K562 (cell line): ENCODE data around the gene SH2D3A. TPM values are rescaled to one million over a fixed set of nuclear protein-coding genes. Genes with fewer than 3 reads are reported as not detected.

ENCODE experiments used
- ATF1 ChIP-seq, 2 experiments: fragments of 450-650 bp in 1 of 2; IDR thresholded peaks; 2 replicates each; pipeline ENCODE4 v1.6.1; 2016; ENCODE audit warnings: missing compliant biosample characterization in 1 of 2, missing genetic modification characterization in 1 of 2
- CBFA2T3 ChIP-seq: fragments of 450-650 bp; IDR thresholded peaks from 2 replicates; pipeline ENCODE4 v1.6.1; 2017
- CTCFL ChIP-seq: IDR thresholded peaks from 2 replicates; pipeline ENCODE4 v1.6.1; 2011; ENCODE audit warnings: borderline replicate concordance, low read depth, mild to moderate bottlenecking, moderate library complexity, low read length; ENCODE audit not compliant: insufficient read depth, poor library complexity, severe bottlenecking
- ELK3 ChIP-seq: fragments of 450-650 bp; formaldehyde crosslinking; IDR thresholded peaks from 2 replicates; pipeline ENCODE4 v1.4.0; 2020; ENCODE audit warnings: mild to moderate bottlenecking
- KLF6 ChIP-seq: fragments of 250-450 bp; sonication (Bioruptor Pico); IDR thresholded peaks from 2 replicates; pipeline ENCODE4 v1.4.0; 2020; ENCODE audit warnings: mild to moderate bottlenecking, moderate library complexity, borderline replicate concordance
- MTA3 ChIP-seq: fragments of 450-650 bp; formaldehyde crosslinking; IDR thresholded peaks from 2 replicates; pipeline ENCODE4 v1.6.1; 2017; ENCODE audit warnings: mild to moderate bottlenecking, borderline replicate concordance
- MXI1 ChIP-seq: IDR thresholded peaks from 2 replicates; pipeline ENCODE4 v1.6.1; 2011; ENCODE audit warnings: low read depth, mild to moderate bottlenecking, improper control_type of control experiment, low read length
- PRDM10 ChIP-seq: fragments of 450-650 bp; IDR thresholded peaks from 2 replicates; pipeline ENCODE4 v1.6.1; 2018; ENCODE audit not compliant: partially characterized antibody
- RB1 ChIP-seq: fragments of 450-650 bp; IDR thresholded peaks from 2 replicates; pipeline ENCODE4 v1.6.1; 2017; ENCODE audit warnings: low read depth, mild to moderate bottlenecking
- RBBP5 ChIP-seq: fragments of 200-600 bp; sonication (generic); IDR thresholded peaks from 2 replicates; pipeline ENCODE4 v1.6.1; 2012; ENCODE audit warnings: borderline replicate concordance, mild to moderate bottlenecking, low read length, control low read depth, inconsistent platforms; ENCODE audit not compliant: insufficient read depth, poor library complexity, severe bottlenecking
- SMAD4 ChIP-seq: fragments of 250-450 bp; sonication (Bioruptor Pico); conservative IDR thresholded peaks from 2 replicates; pipeline ENCODE4 v1.8.0; 2021; ENCODE audit warnings: inconsistent platforms, mild to moderate bottlenecking, moderate library complexity
- STAG1 ChIP-seq: sonication (generic); formaldehyde crosslinking; IDR thresholded peaks from 2 replicates; pipeline ENCODE4 v1.5.0; 2020; ENCODE audit warnings: missing genetic modification reagents, borderline replicate concordance
- XRCC4 ChIP-seq: IDR thresholded peaks from one replicate; pipeline ENCODE4 v1.6.1; 2011; ENCODE audit not compliant: insufficient read depth, insufficient read length; ENCODE audit errors: extremely low read depth
- ZNF12 ChIP-seq: sonication (generic); formaldehyde crosslinking; IDR thresholded peaks from 2 replicates; pipeline ENCODE4 v1.4.0; 2020; ENCODE audit warnings: mild to moderate bottlenecking, missing genetic modification reagents
- ZNF143 ChIP-seq: sonication (generic); formaldehyde crosslinking; IDR thresholded peaks from 2 replicates; pipeline ENCODE4 v1.9.0; 2022; ENCODE audit warnings: mild to moderate bottlenecking, missing genetic modification reagents
- ZNF165 ChIP-seq: fragments of 250-450 bp; sonication (Bioruptor Pico); IDR thresholded peaks from 2 replicates; pipeline ENCODE4 v1.4.0; 2020; ENCODE audit warnings: borderline replicate concordance
- ZNF408 ChIP-seq: fragments of 250-450 bp; sonication (Bioruptor Pico); IDR thresholded peaks from 2 replicates; pipeline ENCODE4 v1.4.0; 2020; ENCODE audit warnings: low read depth, mild to moderate bottlenecking, moderate library complexity
- ZNF717 ChIP-seq: fragments of 250-450 bp; sonication (Bioruptor Pico); IDR thresholded peaks from 2 replicates; pipeline ENCODE4 v1.5.0; 2021
- ZNF780A ChIP-seq: fragments of 250-450 bp; sonication (Bioruptor Pico); IDR thresholded peaks from 2 replicates; pipeline ENCODE4 v1.5.0; 2021; ENCODE audit warnings: mild to moderate bottlenecking
- polyA plus RNA-seq, 8 experiments: library from polyadenylated mRNA; depleted of rRNA in 4 of 8; stranded (reverse) in 5 of 8; unstranded in 3 of 8; fragments of >200 nt; fragmentation: Nextera tagmentation in 2 of 8; fragmentation: Illumina TruSeq in 1 of 8; extraction: Ambion mirVana in 2 of 8; extraction: Trizol in 1 of 8; gene quantifications; 2 replicates each; pipeline versions ENCODE4 v1.2.1 to v1.2.3, GENCODE V29; 2011 to 2014; ENCODE audit warnings: inconsistent platforms in 1 of 8, missing spikeins in 1 of 8
- total RNA-seq, 7 experiments: library from RNA; depleted of rRNA in 6 of 7; stranded (reverse); fragments of >200 nt in 6 of 7; fragmentation: Illumina TruSeq in 2 of 7; extraction: Trizol in 2 of 7; gene quantifications; 2 replicates each; pipeline versions ENCODE4 v1.2.1 to v1.2.3, GENCODE V29; 2011 to 2021; ENCODE audit warnings: low replicate concordance in 1 of 7

SH2D3A gene
- total and polyA plus RNA-seq, 9 of the 15 experiments (the other 6 are each of a cell fraction or from before 2014, with no cell fraction given) = 0.75 to 26.3 (median 8.9) TPM

- TF ChIP-seq CBFA2T3 (peak; percentile 53), ZNF408 (CRISPR knock-in tag) (no peak), MXI1 (0 out of 2 replicates have a peak, but pooled peaks have one; percentile 16), ZNF717 (CRISPR knock-in tag) (no peak), RBBP5 (peak; percentile 9), SMAD4 (CRISPR knock-in tag) (peak; percentile 28; the same call in 1 of the 2 replicates), ZNF12 (peak; percentile 77; the same call in 1 of the 2 replicates), PRDM10 (peak; percentile 17), ZNF143 (CRISPR knock-in tag) (no peak), KLF6 (CRISPR knock-in tag) (no peak), RB1 (0 out of 2 replicates have a peak, but pooled peaks have one; percentile 23), ATF1 (CRISPR knock-in tag; IDR thresholded peaks at IDR 0.05) (no peak), ATF1 (tag; IDR thresholded peaks at IDR 0.05) (0 out of 2 replicates have a peak, but pooled peaks have one; percentile 7), ZNF165 (no peak), ZNF780A (CRISPR knock-in tag) (no peak), STAG1 (CRISPR knock-in tag) (no peak), ELK3 (CRISPR knock-in tag) (no peak), XRCC4 (no peak), CTCFL (no peak), MTA3 (peak; percentile 53)
Observed at GRCh38 chr19:6739883-6740588, 27.2 kb downstream of the SH2D3A start (continued).
